WTC11 (cell line): ENCODE data around the gene ETV3. TPM values are rescaled to one million over a fixed set of nuclear protein-coding genes. Genes with fewer than 3 reads are reported as not detected.

ENCODE experiments used
- AR ChIP-seq: fragments of 250-450 bp; sonication (Bioruptor Pico); IDR thresholded peaks from 2 replicates; pipeline ENCODE4 v1.9.0; 2021; ENCODE audit warnings: mild to moderate bottlenecking
- ATF6 ChIP-seq: sonication (generic); formaldehyde crosslinking; IDR thresholded peaks from 2 replicates; pipeline ENCODE4 v1.8.1; 2023; ENCODE audit warnings: mild to moderate bottlenecking, missing genetic modification reagents
- CDX4 ChIP-seq: fragments of 250-450 bp; sonication (Bioruptor Pico); IDR thresholded peaks from 2 replicates; pipeline ENCODE4 v1.9.0; 2021; ENCODE audit warnings: moderate library complexity, mild to moderate bottlenecking, inconsistent platforms, borderline replicate concordance
- FOXP1 ChIP-seq: sonication (generic); formaldehyde crosslinking; IDR thresholded peaks from 2 replicates; pipeline ENCODE4 v1.8.0; 2022; ENCODE audit warnings: missing genetic modification reagents, mild to moderate bottlenecking, moderate library complexity, borderline replicate concordance
- FOXP4 ChIP-seq: sonication (generic); formaldehyde crosslinking; IDR thresholded peaks from 2 replicates; pipeline ENCODE4 v1.8.0; 2022; ENCODE audit warnings: mild to moderate bottlenecking, missing genetic modification reagents
- GRHL2 ChIP-seq: fragments of 250-450 bp; sonication (Bioruptor Pico); IDR thresholded peaks from 2 replicates; pipeline ENCODE4 v1.8.0; 2022; ENCODE audit warnings: mild to moderate bottlenecking, moderate library complexity; ENCODE audit not compliant: insufficient replicate concordance, severe bottlenecking
- IRF1 ChIP-seq: sonication (generic); formaldehyde crosslinking; IDR thresholded peaks from 2 replicates; pipeline ENCODE4 v1.8.0; 2023; ENCODE audit warnings: missing genetic modification reagents
- IRF2 ChIP-seq: sonication (generic); formaldehyde crosslinking; IDR thresholded peaks from 2 replicates; pipeline ENCODE4 v1.8.0; 2022; ENCODE audit warnings: low read depth, missing genetic modification reagents, borderline replicate concordance
- MAX ChIP-seq: sonication (generic); formaldehyde crosslinking; IDR thresholded peaks from 2 replicates; pipeline ENCODE4 v1.8.0; 2022; ENCODE audit warnings: mild to moderate bottlenecking, missing genetic modification reagents
- NFYB ChIP-seq: sonication (generic); formaldehyde crosslinking; conservative IDR thresholded peaks from 2 replicates; pipeline ENCODE4 v1.8.0; 2022; ENCODE audit warnings: low read depth, missing genetic modification reagents
- NR2C2 ChIP-seq: sonication (generic); formaldehyde crosslinking; IDR thresholded peaks from 2 replicates; pipeline ENCODE4 v1.8.0; 2022; ENCODE audit warnings: mild to moderate bottlenecking, missing genetic modification reagents
- OVOL2 ChIP-seq: fragments of 250-450 bp; sonication (Bioruptor Pico); IDR thresholded peaks from 2 replicates; pipeline ENCODE4 v1.9.0; 2021; ENCODE audit warnings: mild to moderate bottlenecking, borderline replicate concordance
- ZMAT4 ChIP-seq: fragments of 250-450 bp; sonication (Bioruptor Pico); IDR thresholded peaks from 2 replicates; pipeline ENCODE4 v1.9.0; 2021; ENCODE audit warnings: mild to moderate bottlenecking
- ZNF121 ChIP-seq: sonication (generic); formaldehyde crosslinking; IDR thresholded peaks from 2 replicates; pipeline ENCODE4 v1.8.0; 2023; ENCODE audit warnings: missing genetic modification reagents
- ZNF138 ChIP-seq: sonication (generic); formaldehyde crosslinking; conservative IDR thresholded peaks from 2 replicates; pipeline ENCODE4 v1.8.1; 2022; ENCODE audit warnings: mild to moderate bottlenecking, moderate library complexity, missing genetic modification reagents
- ZNF281 ChIP-seq: sonication (generic); formaldehyde crosslinking; IDR thresholded peaks from 2 replicates; pipeline ENCODE4 v1.8.0; 2023; ENCODE audit warnings: mild to moderate bottlenecking, missing genetic modification reagents
- ZNF317 ChIP-seq: sonication (generic); formaldehyde crosslinking; IDR thresholded peaks from 2 replicates; pipeline ENCODE4 v1.8.1; 2023; ENCODE audit warnings: low read depth, mild to moderate bottlenecking, moderate library complexity, missing genetic modification reagents, borderline replicate concordance
- ZNF423 ChIP-seq: fragments of 250-450 bp; sonication (Bioruptor Pico); IDR thresholded peaks from 2 replicates; pipeline ENCODE4 v2.1.2; 2022; ENCODE audit warnings: mild to moderate bottlenecking, moderate library complexity
- ZNF425 ChIP-seq: fragments of 250-450 bp; sonication (Bioruptor Pico); conservative IDR thresholded peaks from 2 replicates; pipeline ENCODE4 v1.9.0; 2021; ENCODE audit warnings: mild to moderate bottlenecking
- ZNF532 ChIP-seq: fragments of 250-450 bp; sonication (Bioruptor Pico); IDR thresholded peaks from 2 replicates; pipeline ENCODE4 v1.9.0; 2021; ENCODE audit warnings: mild to moderate bottlenecking, borderline replicate concordance
- total RNA-seq: library from RNA; stranded (reverse); gene quantifications from 3 replicates; pipeline ENCODE4 v1.2.3, GENCODE V29; 2021

ETV3 gene
- total RNA-seq, 1 experiment from 2014 or later, result 26.0 TPM

GRCh38 chr1:157156058-157156541 lies 17.9 kb upstream of the ETV3 start (continued):
- no peak for TF ChIP-seq ZNF532
- no peak for TF ChIP-seq FOXP4
- TF ChIP-seq MAX (CRISPR knock-in tag), result peak; percentile 21; the same call in 1 of the 2 replicates
- TF ChIP-seq ZNF138, result no peak
- no peak for TF ChIP-seq ZNF423 (CRISPR knock-in tag)
- no peak for TF ChIP-seq ZNF425
- TF ChIP-seq IRF2 (CRISPR knock-in tag), result no peak
- no peak for TF ChIP-seq NFYB (CRISPR knock-in tag)
- no peak for TF ChIP-seq AR (CRISPR knock-in tag)
- TF ChIP-seq ZNF317 (CRISPR knock-in tag), result no peak
- no peak for TF ChIP-seq OVOL2 (CRISPR knock-in tag)
- no peak for TF ChIP-seq GRHL2 (CRISPR knock-in tag)
- no peak for TF ChIP-seq IRF1 (CRISPR knock-in tag)
- TF ChIP-seq CDX4 (CRISPR knock-in tag), result no peak
- no peak for TF ChIP-seq ATF6 (CRISPR knock-in tag)
- no peak for TF ChIP-seq ZMAT4 (CRISPR knock-in tag)
- TF ChIP-seq ZNF281 (CRISPR knock-in tag), result no peak
- TF ChIP-seq NR2C2 (CRISPR knock-in tag), result no peak
- no peak for TF ChIP-seq ZNF121 (CRISPR knock-in tag)
- TF ChIP-seq FOXP1 (CRISPR knock-in tag), result no peak
